A673 (cell line): ENCODE results near the gene AKTIP. TPM values are rescaled to one million over a fixed set of nuclear protein-coding genes. Genes with fewer than 3 reads are reported as not detected.
"Not testable (repeated sequence)": the region's sequence is repeated elsewhere in the genome, so short reads cannot be mapped to it uniquely, and the experiment has no call there.

Experiments
- BruUV-seq: library from RNA; stranded (reverse); fragments of 400-500 nt; replicated peaks from 2 replicates; lab custom pipeline; 2021; lab: Mats Ljungman, UMichigan
- CTCF ChIA-PET: fragments of 300-600 bp; sonication (Branson Sonifier 250); formaldehyde crosslinking; loops from one replicate; lab custom pipeline; 2022; ENCODE audit warnings: antibody characterized with exemption; lab: Charles Lee
- POLR2A ChIA-PET: fragments of 300-600 bp; sonication (Branson Sonifier 250); formaldehyde crosslinking; loops from one replicate; lab custom pipeline; 2022; ENCODE audit warnings: antibody characterized with exemption; ENCODE audit not compliant: low non-redundant PET; lab: Charles Lee
- DNase-seq: peaks from one replicate; pipeline ENCODE4 v3.0.0-alpha.2; 2015; ENCODE audit warnings: low spot score
- H3K27ac ChIP-seq: fragments of 200-600 bp; sonication (generic); 2 replicates; pipeline ENCODE4 v1.5.1; 2016; ENCODE audit warnings: mixed run types, low read depth, mild to moderate bottlenecking, mixed read lengths, antibody characterized with exemption, low read length; ENCODE audit not compliant: poor library complexity, severe bottlenecking
- H3K27me3 ChIP-seq: fragments of 200-600 bp; sonication (generic); replicated peaks from 2 replicates; pipeline ENCODE4 v1.6.1; 2017; ENCODE audit warnings: mixed run types, low read depth, mild to moderate bottlenecking, mixed read lengths, antibody characterized with exemption, low read length; ENCODE audit not compliant: insufficient read depth, poor library complexity
- H3K36me3 ChIP-seq: fragments of 200-600 bp; sonication (generic); 2 replicates; pipeline ENCODE4 v1.6.1; 2016; ENCODE audit warnings: mixed run types, mild to moderate bottlenecking, mixed read lengths, antibody characterized with exemption, low read length; ENCODE audit not compliant: insufficient read depth, poor library complexity, severe bottlenecking
- H3K4me1 ChIP-seq: fragments of 200-600 bp; sonication (generic); 2 replicates; pipeline ENCODE4 v1.6.1; 2017; ENCODE audit warnings: mixed run types, mild to moderate bottlenecking, mixed read lengths, antibody characterized with exemption, low read length; ENCODE audit not compliant: insufficient read depth, poor library complexity, severe bottlenecking
- H3K4me3 ChIP-seq: fragments of 200-600 bp; sonication (generic); 2 replicates; pipeline ENCODE4 v1.5.1; 2016; ENCODE audit warnings: low read depth, mixed run types, mild to moderate bottlenecking, mixed read lengths, low read length; ENCODE audit not compliant: poor library complexity, severe bottlenecking
- H3K9me3 ChIP-seq: fragments of 200-600 bp; sonication (generic); 2 replicates; pipeline ENCODE4 v1.6.1; 2016; ENCODE audit warnings: mixed run types, low read depth, mild to moderate bottlenecking, mixed read lengths, antibody characterized with exemption, low read length; ENCODE audit not compliant: poor library complexity, severe bottlenecking
- CTCF ChIP-seq: fragments of 300-800, 200-600 bp; sonication (generic); conservative IDR thresholded peaks from 2 replicates; pipeline ENCODE4 v1.5.1; 2017; ENCODE audit warnings: low read depth, mild to moderate bottlenecking, antibody characterized with exemption, low read length, moderate library complexity, mixed read lengths
- EZH2 ChIP-seq: fragments of 200-600 bp; sonication (generic); IDR thresholded peaks from 2 replicates; pipeline ENCODE4 v1.6.1; 2017; ENCODE audit warnings: borderline replicate concordance, low read depth, mild to moderate bottlenecking, mixed read lengths, antibody characterized with exemption, low read length; ENCODE audit not compliant: poor library complexity, severe bottlenecking
- intact Hi-C: fragments of 100-400 bp; cut with micrococcal nuclease; formaldehyde crosslinking; loops from one replicate; pipeline ENCODE4 v1.10.0; 2022; ENCODE audit not compliant: unreplicated experiment
- total RNA-seq: library from RNA; stranded (reverse); gene quantifications from 2 replicates; pipeline ENCODE4 v1.2.3, GENCODE V29; 2021

AKTIP gene
- total RNA-seq, 1 experiment from 2014 or later = 15.0 TPM

DNA sequence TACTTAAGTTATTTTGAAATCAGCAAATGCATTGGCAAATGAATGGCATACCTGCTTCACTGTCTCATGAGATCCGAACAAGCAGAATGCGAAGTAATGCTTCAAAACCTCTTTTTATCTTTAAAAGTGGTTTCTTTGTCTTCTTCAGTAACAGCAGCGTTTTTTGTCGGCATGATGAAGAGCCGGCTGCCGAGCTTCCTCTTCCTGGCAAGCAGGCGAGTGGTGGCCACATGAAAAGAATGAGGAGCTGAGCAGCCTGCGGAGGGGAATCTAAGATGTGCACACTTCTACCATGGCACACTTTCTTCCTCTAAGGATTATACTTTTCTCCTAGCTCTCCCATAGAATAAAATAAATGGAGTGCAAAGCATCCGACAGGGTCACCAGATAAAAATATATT lies 42.4 kb upstream of the AKTIP start:
- Histone ChIP-seq H3K4me3 (no peak overlapping the region), H3K27ac (no peak overlapping the region), H3K9me3 (no peaks in the 10 kb centered on the region), H3K4me1 (no peaks in the 10 kb centered on the region), H3K36me3 (no peaks in the 10 kb centered on the region), H3K27me3 (no peaks in the 10 kb centered on the region)
- intact Hi-C loops = loop anchor here (5.0 kb wide), 1 partner anchor 1917 kb away; no protein-coding TSS in a partner anchor
- BruUV-seq = no TSS peak
- ChIA-PET CTCF (no interaction called here), POLR2A (interaction anchor here (0.6 kb wide), 1 partner anchor 295 kb away, joined by 4 read pairs; no protein-coding TSS in a partner anchor)
- no peak for DNase-seq
- TF ChIP-seq CTCF (no peak), EZH2 (no peak)

GRCh38 chr16:53542283-53542682 lies 39.3 kb upstream of the AKTIP start:
- ChIA-PET POLR2A (no interaction called here), CTCF (no interaction called here)
- no TSS peak for BruUV-seq

GRCh38 chr16:53541326-53541725 lies 38.3 kb upstream of the AKTIP start:
- intact Hi-C loops = no loop called here
- DNase-seq = peak; percentile 15
- Histone ChIP-seq H3K27ac (no peak overlapping the region), H3K9me3 (no peaks in the 10 kb centered on the region), H3K4me1 (no peaks in the 10 kb centered on the region), H3K4me3 (no peak overlapping the region), H3K36me3 (no peaks in the 10 kb centered on the region), H3K27me3 (no peaks in the 10 kb centered on the region)
- ChIA-PET POLR2A (no interaction called here), CTCF (no interaction called here)
- no peak for TF ChIP-seq CTCF
- no peak for TF ChIP-seq EZH2
- no TSS peak for BruUV-seq

More at GRCh38 chr16:53542283-53542682, 39.3 kb upstream of the AKTIP start:
- DNase-seq = no peak
- H3K27me3 ChIP-seq = no peaks in the 10 kb centered on the region
- no peaks in the 10 kb centered on the region for H3K4me1 ChIP-seq
- no peak for TF ChIP-seq CTCF
- TF ChIP-seq EZH2 = no peak
- H3K4me3 ChIP-seq = no peak overlapping the region
- H3K36me3 ChIP-seq = no peaks in the 10 kb centered on the region
- H3K9me3 ChIP-seq = no peaks in the 10 kb centered on the region
- intact Hi-C loops = no loop called here
- H3K27ac ChIP-seq = no peak overlapping the region

DNA sequence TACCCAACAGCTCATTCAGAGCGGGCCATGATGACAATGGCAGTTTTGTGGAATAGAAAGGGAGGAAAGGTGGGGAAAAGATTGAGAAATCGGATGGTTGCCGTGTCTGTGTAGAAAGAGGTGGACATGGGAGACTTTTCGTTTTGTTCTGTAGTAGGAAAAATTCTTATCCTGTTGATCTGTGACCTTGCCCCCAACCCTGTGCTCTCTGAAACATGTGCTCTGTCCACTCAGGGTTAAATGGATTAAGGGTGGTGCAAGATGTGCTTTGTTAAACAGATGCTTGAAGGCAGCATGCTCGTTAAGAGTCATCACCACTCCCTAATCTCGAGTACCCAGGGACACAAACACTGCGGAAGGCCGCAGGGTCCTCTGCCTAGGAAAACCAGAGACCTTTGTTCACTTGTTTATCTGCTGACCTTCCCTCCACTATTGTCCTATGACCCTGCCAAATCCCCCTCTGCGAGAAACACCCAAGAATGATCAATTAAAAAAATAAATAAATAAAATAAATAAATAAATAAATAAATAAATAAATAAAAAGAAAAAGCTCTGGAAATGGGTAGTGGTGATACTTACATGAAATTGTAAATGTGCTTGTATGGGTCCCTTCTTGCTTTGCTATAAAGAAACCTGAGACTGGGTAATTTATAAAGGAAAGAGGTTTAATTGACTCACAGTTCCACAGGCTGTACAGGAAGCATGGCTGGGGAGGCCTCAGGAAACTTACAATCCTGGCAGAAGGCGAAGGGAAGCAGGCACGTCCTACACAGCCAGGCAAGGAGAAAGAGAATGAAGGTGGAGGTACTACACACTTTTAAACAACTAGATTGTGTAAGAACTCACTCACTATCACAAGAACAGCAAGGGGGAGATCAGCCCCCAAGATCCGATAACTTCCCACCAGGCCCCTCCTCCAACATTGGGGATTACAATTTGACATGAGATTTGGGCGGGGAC lies 37.0 kb upstream of the AKTIP start:
- H3K36me3 ChIP-seq, BruUV-seq, H3K4me1 ChIP-seq, H3K27ac ChIP-seq, CTCF ChIA-PET, intact Hi-C loops, POLR2A ChIA-PET, DNase-seq, H3K4me3 ChIP-seq, H3K9me3 ChIP-seq, H3K27me3 ChIP-seq: not testable (repeated sequence)

- POLR2A ChIA-PET = not testable (repeated sequence)
These were observed 36.3 kb upstream of the AKTIP start for GRCh38 chr16:53539346-53539745.

More at GRCh38 chr16:53539346-53539745, 36.3 kb upstream of the AKTIP start:
- H3K4me3 ChIP-seq, H3K4me1 ChIP-seq, H3K27ac ChIP-seq, DNase-seq, H3K9me3 ChIP-seq, CTCF ChIA-PET, H3K36me3 ChIP-seq, intact Hi-C loops, H3K27me3 ChIP-seq, BruUV-seq: not testable (repeated sequence)
